HCT116 (cell line): Measurements from ENCODE around the gene ADARB2. TPM values are rescaled to one million over a fixed set of nuclear protein-coding genes. Genes with fewer than 3 reads are reported as not detected.

ENCODE experiments used
- ATAC-seq: fragments of 200-7000 bp; cut with Tn5 transposase; 2 replicates; pipeline ENCODE4 v1.9.1; 2020; ENCODE audit warnings: mild to moderate bottlenecking, moderate library complexity
- BruUV-seq: library from RNA; stranded (reverse); fragments of 400-500 nt; replicated peaks from 2 replicates; lab custom pipeline; 2021; lab: Mats Ljungman, UMichigan
- CTCF ChIA-PET: fragments of 300-600 bp; sonication (Branson Sonifier 250); formaldehyde crosslinking; loops from one replicate; lab custom pipeline; 2021; ENCODE audit warnings: antibody characterized with exemption; lab: Charles Lee
- POLR2A ChIA-PET: fragments of 300-600, 350-600 bp; sonication (Branson Sonifier 250); formaldehyde crosslinking; loops from one replicate; lab custom pipeline; 2021; ENCODE audit warnings: antibody characterized with exemption; lab: Charles Lee
- RAD21 ChIA-PET, 2 experiments: fragments of 300-600 bp; sonication (Branson Sonifier 250); formaldehyde crosslinking; loops; one replicate each; lab custom pipeline; 2023; ENCODE audit warnings: low total read pairs in 2 of 2; ENCODE audit not compliant: uncharacterized antibody in 2 of 2, unreplicated experiment in 2 of 2, low non-redundant PET in 1 of 2; lab: Charles Lee
- DNase-seq: peaks from one replicate; pipeline ENCODE4 v3.0.0-alpha.2; 2010; ENCODE audit warnings: low read depth, low spot score
- H2AFZ ChIP-seq: fragments of 200-600 bp; shearing (Covaris generic), sonication (generic); 2 replicates; pipeline ENCODE4 v1.6.1; 2017; ENCODE audit warnings: low read depth, mixed run types, mixed read lengths, antibody characterized with exemption, low read length; ENCODE audit not compliant: poor library complexity, severe bottlenecking
- H3K27ac ChIP-seq: 2 replicates; pipeline ENCODE4 v1.5.1; 2012; ENCODE audit warnings: low read depth, low read length
- H3K27me3 ChIP-seq: fragments of 200-600 bp; sonication (generic); 2 replicates; pipeline ENCODE4 v1.6.1; 2016; ENCODE audit warnings: mixed run types, low read length, mixed read lengths; ENCODE audit not compliant: insufficient read depth
- H3K36me3 ChIP-seq, 2 experiments: fragments of 200-500 bp in 1 of 2; fragments of 200-600 bp in 1 of 2; sonication (Bioruptor generic) in 1 of 2; sonication (generic) in 1 of 2; 2 replicates each; pipeline versions ENCODE4 v1.5.1 to v1.6.1; 2014 to 2016; ENCODE audit warnings: low read length in 2 of 2, inconsistent platforms in 1 of 2, mixed read lengths in 1 of 2, mixed run types in 1 of 2; ENCODE audit not compliant: insufficient read depth in 2 of 2, control insufficient read depth in 1 of 2
- H3K4me1 ChIP-seq, 2 experiments: fragments of 200-600 bp in 1 of 2; sonication (generic) in 1 of 2; 2 replicates each; pipeline versions ENCODE4 v1.5.1 to v1.6.1; 2012 to 2017; ENCODE audit warnings: low read length in 2 of 2, inconsistent platforms in 1 of 2, mild to moderate bottlenecking in 1 of 2, mixed read lengths in 1 of 2, mixed run types in 1 of 2, moderate library complexity in 1 of 2; ENCODE audit not compliant: insufficient read depth in 2 of 2, control insufficient read depth in 1 of 2
- H3K4me2 ChIP-seq: fragments of 200-600 bp; sonication (generic); 2 replicates; pipeline ENCODE4 v1.6.1; 2017; ENCODE audit warnings: mixed run types, low read length, mixed read lengths
- H3K4me3 ChIP-seq, 2 experiments: fragments of 200-600 bp in 1 of 2; sonication (generic) in 1 of 2; replicated peaks in 1 of 2; 2 replicates each; pipeline ENCODE4 v1.5.1; 2011 to 2016; ENCODE audit warnings: low read length in 2 of 2, control low read depth in 1 of 2, low read depth in 1 of 2, mild to moderate bottlenecking in 1 of 2, mixed read lengths in 1 of 2, mixed run types in 1 of 2
- H3K79me2 ChIP-seq: fragments of 200-600 bp; sonication (generic); 2 replicates; pipeline ENCODE4 v1.6.1; 2017; ENCODE audit warnings: mild to moderate bottlenecking, mixed run types, low read length, moderate library complexity, mixed read lengths; ENCODE audit not compliant: insufficient read depth
- H3K9ac ChIP-seq: fragments of 200-600 bp; sonication (generic); 2 replicates; pipeline ENCODE4 v1.6.1; 2016; ENCODE audit warnings: low read length, mixed read lengths
- H3K9me2 ChIP-seq: fragments of 200-600 bp; sonication (generic), shearing (Covaris generic); 2 replicates; pipeline ENCODE4 v1.6.1; 2017; ENCODE audit warnings: mixed run types, mild to moderate bottlenecking, moderate library complexity; ENCODE audit not compliant: insufficient read depth
- H3K9me3 ChIP-seq, 2 experiments: fragments of 200-500 bp in 1 of 2; fragments of 200-600 bp in 1 of 2; sonication (Bioruptor generic) in 1 of 2; sonication (generic) in 1 of 2; 2 replicates each; pipeline ENCODE4 v1.6.1; 2014 to 2017; ENCODE audit warnings: low read length in 2 of 2, mixed read lengths in 2 of 2, inconsistent platforms in 1 of 2, low read depth in 1 of 2, mild to moderate bottlenecking in 1 of 2, mixed run types in 1 of 2, moderate library complexity in 1 of 2; ENCODE audit not compliant: control insufficient read depth in 1 of 2, insufficient read depth in 1 of 2
- H4K20me1 ChIP-seq: fragments of 200-600 bp; sonication (generic), shearing (Covaris generic); 2 replicates; pipeline ENCODE4 v1.6.1; 2017; ENCODE audit warnings: mixed run types, mild to moderate bottlenecking, moderate library complexity; ENCODE audit not compliant: insufficient read depth
- EGR1 ChIP-seq: IDR thresholded peaks from 2 replicates; pipeline ENCODE4 v1.6.1; 2012; ENCODE audit warnings: low read depth
- EZH2 ChIP-seq: fragments of 200-600 bp; sonication (generic); IDR thresholded peaks from 2 replicates; pipeline ENCODE4 v1.6.1; 2017; ENCODE audit warnings: antibody characterized with exemption, mixed run types
- ZFX ChIP-seq: fragments of 450-650 bp; IDR thresholded peaks from 2 replicates; pipeline ENCODE4 v1.6.1; 2017
- intact Hi-C: fragments of 100-400 bp; cut with micrococcal nuclease; formaldehyde crosslinking; loops from 2 replicates; pipeline ENCODE4 v1.10.0; 2022
- total RNA-seq: library from RNA; stranded (reverse); gene quantifications from one replicate; pipeline ENCODE4 v1.2.1, GENCODE V29; 2021; ENCODE audit not compliant: unreplicated experiment
- TF ChIP-seq, protein P1 (sequence below), 3 experiments: fragments of 200-600 bp in 1 of 3; sonication (generic) in 1 of 3; IDR thresholded peaks in 2 of 3; conservative IDR thresholded peaks in 1 of 3; 2 replicates each; pipeline ENCODE4 v1.5.1; 2012 to 2017; ENCODE audit warnings: low read depth in 2 of 3, low read length in 2 of 3, antibody characterized with exemption in 1 of 3, borderline replicate concordance in 1 of 3, control low read depth in 1 of 3, mild to moderate bottlenecking in 1 of 3, mixed read lengths in 1 of 3, mixed run types in 1 of 3, moderate library complexity in 1 of 3; ENCODE audit not compliant: insufficient read depth in 1 of 3
- TF ChIP-seq, protein P2 (sequence below): IDR thresholded peaks from 2 replicates; pipeline ENCODE4 v1.6.1; 2012
- TF ChIP-seq, protein P3 (sequence below): IDR thresholded peaks from 2 replicates; pipeline ENCODE4 v1.6.1; 2012
- TF ChIP-seq, protein P4 (sequence below): IDR thresholded peaks from 2 replicates; pipeline ENCODE4 v1.6.1; 2012; ENCODE audit warnings: low read depth

ADARB2 gene
- total RNA-seq, 1 experiment from 2014 or later, result not detected

DNA sequence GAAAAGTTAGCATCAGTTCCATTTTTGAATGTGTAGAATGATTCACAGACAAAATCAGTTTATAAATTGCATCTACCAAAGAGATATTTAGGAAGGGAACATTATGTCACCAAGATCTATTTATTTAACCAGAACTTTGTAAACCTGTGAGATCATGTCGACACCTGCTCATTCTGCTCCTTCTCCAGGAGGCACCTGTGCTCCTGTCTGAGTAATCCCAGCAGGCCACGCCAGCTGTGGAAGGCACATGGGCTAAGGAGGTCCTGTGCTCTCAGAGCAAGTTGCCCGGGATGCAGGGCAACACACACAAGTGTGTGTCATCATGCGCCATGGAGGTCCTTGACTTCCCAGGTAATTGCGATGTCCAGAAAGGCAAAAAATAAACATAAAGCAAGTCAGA is 45.5 kb upstream of the ADARB2 start:
- no peak overlapping the region for H3K4me3 ChIP-seq
- no peaks in the 10 kb centered on the region; a peak in 1 of 4 replicates for H3K9me3 ChIP-seq
- intact Hi-C loops, result no loop called here
- no peak for TF ChIP-seq ZFX
- no peak for TF ChIP-seq EGR1
- TF ChIP-seq, protein P1, sequence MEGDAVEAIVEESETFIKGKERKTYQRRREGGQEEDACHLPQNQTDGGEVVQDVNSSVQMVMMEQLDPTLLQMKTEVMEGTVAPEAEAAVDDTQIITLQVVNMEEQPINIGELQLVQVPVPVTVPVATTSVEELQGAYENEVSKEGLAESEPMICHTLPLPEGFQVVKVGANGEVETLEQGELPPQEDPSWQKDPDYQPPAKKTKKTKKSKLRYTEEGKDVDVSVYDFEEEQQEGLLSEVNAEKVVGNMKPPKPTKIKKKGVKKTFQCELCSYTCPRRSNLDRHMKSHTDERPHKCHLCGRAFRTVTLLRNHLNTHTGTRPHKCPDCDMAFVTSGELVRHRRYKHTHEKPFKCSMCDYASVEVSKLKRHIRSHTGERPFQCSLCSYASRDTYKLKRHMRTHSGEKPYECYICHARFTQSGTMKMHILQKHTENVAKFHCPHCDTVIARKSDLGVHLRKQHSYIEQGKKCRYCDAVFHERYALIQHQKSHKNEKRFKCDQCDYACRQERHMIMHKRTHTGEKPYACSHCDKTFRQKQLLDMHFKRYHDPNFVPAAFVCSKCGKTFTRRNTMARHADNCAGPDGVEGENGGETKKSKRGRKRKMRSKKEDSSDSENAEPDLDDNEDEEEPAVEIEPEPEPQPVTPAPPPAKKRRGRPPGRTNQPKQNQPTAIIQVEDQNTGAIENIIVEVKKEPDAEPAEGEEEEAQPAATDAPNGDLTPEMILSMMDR (IDR thresholded peaks at IDR 0.05 in 2 of 3, conservative IDR thresholded peaks at IDR 0.05 in 1 of 3; ENCODE audit: borderline replicate concordance in 1 of 3, insufficient read depth in 1 of 3, low read depth in 2 of 3, low read length in 2 of 3), result no peak
- TF ChIP-seq, protein P2, sequence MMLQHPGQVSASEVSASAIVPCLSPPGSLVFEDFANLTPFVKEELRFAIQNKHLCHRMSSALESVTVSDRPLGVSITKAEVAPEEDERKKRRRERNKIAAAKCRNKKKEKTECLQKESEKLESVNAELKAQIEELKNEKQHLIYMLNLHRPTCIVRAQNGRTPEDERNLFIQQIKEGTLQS, result no peak
- TF ChIP-seq, protein P3, sequence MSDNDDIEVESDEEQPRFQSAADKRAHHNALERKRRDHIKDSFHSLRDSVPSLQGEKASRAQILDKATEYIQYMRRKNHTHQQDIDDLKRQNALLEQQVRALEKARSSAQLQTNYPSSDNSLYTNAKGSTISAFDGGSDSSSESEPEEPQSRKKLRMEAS, result no peak
- no peak for TF ChIP-seq EZH2
- TF ChIP-seq, protein P4, sequence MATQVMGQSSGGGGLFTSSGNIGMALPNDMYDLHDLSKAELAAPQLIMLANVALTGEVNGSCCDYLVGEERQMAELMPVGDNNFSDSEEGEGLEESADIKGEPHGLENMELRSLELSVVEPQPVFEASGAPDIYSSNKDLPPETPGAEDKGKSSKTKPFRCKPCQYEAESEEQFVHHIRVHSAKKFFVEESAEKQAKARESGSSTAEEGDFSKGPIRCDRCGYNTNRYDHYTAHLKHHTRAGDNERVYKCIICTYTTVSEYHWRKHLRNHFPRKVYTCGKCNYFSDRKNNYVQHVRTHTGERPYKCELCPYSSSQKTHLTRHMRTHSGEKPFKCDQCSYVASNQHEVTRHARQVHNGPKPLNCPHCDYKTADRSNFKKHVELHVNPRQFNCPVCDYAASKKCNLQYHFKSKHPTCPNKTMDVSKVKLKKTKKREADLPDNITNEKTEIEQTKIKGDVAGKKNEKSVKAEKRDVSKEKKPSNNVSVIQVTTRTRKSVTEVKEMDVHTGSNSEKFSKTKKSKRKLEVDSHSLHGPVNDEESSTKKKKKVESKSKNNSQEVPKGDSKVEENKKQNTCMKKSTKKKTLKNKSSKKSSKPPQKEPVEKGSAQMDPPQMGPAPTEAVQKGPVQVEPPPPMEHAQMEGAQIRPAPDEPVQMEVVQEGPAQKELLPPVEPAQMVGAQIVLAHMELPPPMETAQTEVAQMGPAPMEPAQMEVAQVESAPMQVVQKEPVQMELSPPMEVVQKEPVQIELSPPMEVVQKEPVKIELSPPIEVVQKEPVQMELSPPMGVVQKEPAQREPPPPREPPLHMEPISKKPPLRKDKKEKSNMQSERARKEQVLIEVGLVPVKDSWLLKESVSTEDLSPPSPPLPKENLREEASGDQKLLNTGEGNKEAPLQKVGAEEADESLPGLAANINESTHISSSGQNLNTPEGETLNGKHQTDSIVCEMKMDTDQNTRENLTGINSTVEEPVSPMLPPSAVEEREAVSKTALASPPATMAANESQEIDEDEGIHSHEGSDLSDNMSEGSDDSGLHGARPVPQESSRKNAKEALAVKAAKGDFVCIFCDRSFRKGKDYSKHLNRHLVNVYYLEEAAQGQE, result no peak
- TF ChIP-seq, all 23 proteins: peak for 0
- no peaks in the 10 kb centered on the region for H3K27me3 ChIP-seq
- ChIA-PET RAD21 (no interaction called here), POLR2A (no interaction called here), CTCF (no interaction called here)
- BruUV-seq, result no TSS peak
- no peaks in the 10 kb centered on the region for H3K9me2 ChIP-seq
- no peaks in the 10 kb centered on the region for H3K4me1 ChIP-seq
- no peak overlapping the region for H3K27ac ChIP-seq
- H3K9ac ChIP-seq, result no peak overlapping the region
- no peaks in the 10 kb centered on the region for H4K20me1 ChIP-seq
- DNase-seq, result no peak
- no peak for ATAC-seq
- H3K4me2 ChIP-seq, result no peak overlapping the region
- no peak overlapping the region for H2AFZ ChIP-seq
- no peaks in the 10 kb centered on the region for H3K79me2 ChIP-seq
- H3K36me3 ChIP-seq, result no peaks in the 10 kb centered on the region
